Fibroblast of villous mesenchyme (primary cell): ENCODE data around the gene AMMECR1. TPM values are rescaled to one million over a fixed set of nuclear protein-coding genes. Genes with fewer than 3 reads are reported as not detected.
"Not testable (repeated sequence)": the region's sequence is repeated elsewhere in the genome, so short reads cannot be mapped to it uniquely, and the experiment has no call there.

ENCODE experiments used
- DNase-seq: peaks from one replicate; pipeline ENCODE4 v3.0.0-alpha.2; 2010; ENCODE audit warnings: low read depth
- H3K4me3 ChIP-seq: 2 replicates; pipeline ENCODE4 v1.5.1; 2011; ENCODE audit warnings: low read depth, mild to moderate bottlenecking, low read length
- total RNA-seq: library from RNA; depleted of rRNA; stranded (reverse); fragments of >200 nt; gene quantifications from 2 replicates; pipeline ENCODE4 v1.2.3, GENCODE V29; 2012
- TF ChIP-seq, protein P1 (sequence below): IDR thresholded peaks from 2 replicates; pipeline ENCODE4 v1.5.1; 2012; ENCODE audit warnings: low read depth, mild to moderate bottlenecking, low read length; ENCODE audit not compliant: insufficient read depth

Gene AMMECR1
- total RNA-seq, 1 donor: 21.6 TPM

DNA sequence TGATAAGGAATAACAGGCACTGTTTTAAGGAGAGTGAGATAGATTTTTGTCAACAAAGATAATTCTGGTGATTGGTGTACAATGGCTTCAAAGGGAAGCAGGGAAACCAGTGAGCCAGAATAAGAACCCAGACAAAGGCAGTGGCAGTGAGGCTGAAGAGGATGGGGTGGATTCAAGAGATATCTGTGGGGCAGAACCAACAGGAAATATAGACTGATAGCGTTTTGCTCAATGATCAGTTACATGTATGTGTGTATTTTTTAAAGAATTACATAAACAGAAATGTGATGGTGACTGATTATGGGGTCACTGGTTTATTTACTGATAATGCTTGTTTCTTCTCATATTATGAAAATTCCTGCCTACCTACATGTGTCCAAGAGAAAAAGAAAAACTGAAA lies 66.4 kb downstream of the AMMECR1 start:
- TF ChIP-seq, protein P1, sequence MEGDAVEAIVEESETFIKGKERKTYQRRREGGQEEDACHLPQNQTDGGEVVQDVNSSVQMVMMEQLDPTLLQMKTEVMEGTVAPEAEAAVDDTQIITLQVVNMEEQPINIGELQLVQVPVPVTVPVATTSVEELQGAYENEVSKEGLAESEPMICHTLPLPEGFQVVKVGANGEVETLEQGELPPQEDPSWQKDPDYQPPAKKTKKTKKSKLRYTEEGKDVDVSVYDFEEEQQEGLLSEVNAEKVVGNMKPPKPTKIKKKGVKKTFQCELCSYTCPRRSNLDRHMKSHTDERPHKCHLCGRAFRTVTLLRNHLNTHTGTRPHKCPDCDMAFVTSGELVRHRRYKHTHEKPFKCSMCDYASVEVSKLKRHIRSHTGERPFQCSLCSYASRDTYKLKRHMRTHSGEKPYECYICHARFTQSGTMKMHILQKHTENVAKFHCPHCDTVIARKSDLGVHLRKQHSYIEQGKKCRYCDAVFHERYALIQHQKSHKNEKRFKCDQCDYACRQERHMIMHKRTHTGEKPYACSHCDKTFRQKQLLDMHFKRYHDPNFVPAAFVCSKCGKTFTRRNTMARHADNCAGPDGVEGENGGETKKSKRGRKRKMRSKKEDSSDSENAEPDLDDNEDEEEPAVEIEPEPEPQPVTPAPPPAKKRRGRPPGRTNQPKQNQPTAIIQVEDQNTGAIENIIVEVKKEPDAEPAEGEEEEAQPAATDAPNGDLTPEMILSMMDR: no peak

DNA sequence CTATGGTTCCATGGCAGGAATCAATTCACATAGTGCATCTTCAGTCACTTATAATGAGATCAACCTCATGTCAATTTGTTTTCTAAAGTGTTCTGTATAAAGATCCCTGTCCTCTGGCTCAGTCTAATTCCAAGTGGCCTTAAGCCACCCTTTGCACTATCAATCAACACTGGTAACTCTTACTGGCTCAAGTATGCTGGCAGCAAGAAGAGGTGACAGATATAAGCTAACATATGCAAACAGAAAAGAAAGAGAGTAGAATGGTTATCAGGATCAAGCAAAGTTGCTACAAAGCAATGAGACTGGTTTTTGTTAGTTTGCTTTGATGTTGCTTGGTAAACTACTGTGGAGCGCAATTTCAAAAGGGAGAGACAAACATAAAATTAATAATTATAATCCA lies 67.0 kb downstream of the AMMECR1 start:
- no peak for DNase-seq
- TF ChIP-seq, protein P1: no peak
- no peak overlapping the region for H3K4me3 ChIP-seq

More for the DNA sequence above, 66.4 kb downstream of the AMMECR1 start:
- no peak for DNase-seq
- no peak overlapping the region for H3K4me3 ChIP-seq

DNA sequence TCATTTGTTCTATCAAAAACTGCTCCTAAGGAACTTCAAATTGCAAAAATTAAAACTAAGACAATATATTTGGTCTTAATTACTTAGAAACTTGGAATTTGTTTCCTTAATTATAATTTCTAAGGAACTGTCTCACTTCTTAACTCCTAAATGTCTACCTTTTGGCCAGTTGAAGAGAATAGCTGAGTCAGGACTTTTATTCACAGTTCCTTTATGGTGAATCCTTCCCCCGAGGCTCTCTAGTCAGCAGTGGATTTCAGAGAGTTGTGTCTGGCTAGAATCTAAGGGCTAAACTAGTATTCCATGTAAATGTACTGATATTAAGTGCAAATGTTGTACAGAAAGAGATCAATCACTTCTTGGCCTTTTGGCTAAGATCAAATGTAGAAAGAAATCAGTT lies 69.3 kb downstream of the AMMECR1 start:
- TF ChIP-seq, protein P1: no peak
- DNase-seq: no peak
- no peak overlapping the region for H3K4me3 ChIP-seq

DNA sequence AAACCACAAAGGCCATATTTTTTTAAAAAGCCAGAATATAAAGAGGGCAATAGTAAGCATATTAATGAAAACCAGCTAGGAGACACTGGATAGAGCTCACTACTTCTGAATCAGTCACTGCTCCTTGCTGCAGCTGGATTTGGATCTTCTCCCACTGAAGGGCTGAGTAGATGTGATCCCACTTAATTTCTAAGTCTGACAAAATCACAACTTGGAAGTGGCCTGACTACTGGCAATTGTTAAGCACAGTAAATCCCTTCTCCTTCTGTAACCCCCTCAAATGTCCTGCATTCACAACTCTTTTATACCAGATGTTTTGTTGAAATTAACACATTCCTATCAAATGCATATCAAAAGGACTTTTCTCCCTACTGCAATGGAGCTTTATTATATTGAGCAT lies 72.9 kb downstream of the AMMECR1 start:
- TF ChIP-seq, protein P1: no peak
- no peak for DNase-seq
- H3K4me3 ChIP-seq: no peak overlapping the region

DNA sequence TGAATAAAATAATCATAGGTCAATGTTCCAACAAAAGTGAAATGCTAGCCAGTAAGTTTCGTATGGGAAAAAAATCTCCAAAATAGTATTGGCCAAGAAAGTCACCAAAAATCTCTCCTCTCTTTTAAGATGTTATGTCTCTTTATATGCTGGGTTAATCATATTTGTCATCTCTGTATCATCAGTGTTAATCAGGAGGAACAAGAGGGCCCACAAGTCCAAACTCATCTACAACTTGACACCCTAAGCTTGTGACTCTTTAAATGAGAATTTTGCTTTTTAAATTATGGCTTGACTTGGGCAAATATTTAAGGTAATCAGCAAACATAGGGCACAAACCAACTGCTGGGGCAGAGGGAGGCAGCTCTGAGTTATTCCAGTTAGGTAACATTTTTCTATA lies 75.5 kb downstream of the AMMECR1 start:
- DNase-seq: no peak
- H3K4me3 ChIP-seq: no peak overlapping the region
- TF ChIP-seq, protein P1: no peak

DNA sequence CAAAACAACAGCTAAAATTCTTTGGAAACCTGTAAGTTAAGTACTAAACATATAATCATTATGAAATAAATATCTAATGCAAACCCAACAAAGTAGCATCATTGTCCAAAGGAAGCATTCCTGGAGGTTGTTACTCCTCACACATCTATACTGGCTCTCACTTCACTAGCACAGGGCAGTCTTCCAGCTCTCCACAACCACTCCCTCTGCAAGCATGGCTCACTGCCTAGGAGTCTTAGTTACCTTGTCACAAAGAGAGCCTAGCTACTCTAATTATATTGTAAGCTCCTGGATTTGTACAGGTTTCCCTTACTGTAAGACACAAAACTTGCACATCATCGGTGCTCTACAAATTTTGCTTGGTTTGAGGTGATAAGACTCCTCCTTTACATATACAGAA lies 76.1 kb downstream of the AMMECR1 start:
- no peak for DNase-seq
- H3K4me3 ChIP-seq: no peak overlapping the region
- TF ChIP-seq, protein P1: no peak

DNA sequence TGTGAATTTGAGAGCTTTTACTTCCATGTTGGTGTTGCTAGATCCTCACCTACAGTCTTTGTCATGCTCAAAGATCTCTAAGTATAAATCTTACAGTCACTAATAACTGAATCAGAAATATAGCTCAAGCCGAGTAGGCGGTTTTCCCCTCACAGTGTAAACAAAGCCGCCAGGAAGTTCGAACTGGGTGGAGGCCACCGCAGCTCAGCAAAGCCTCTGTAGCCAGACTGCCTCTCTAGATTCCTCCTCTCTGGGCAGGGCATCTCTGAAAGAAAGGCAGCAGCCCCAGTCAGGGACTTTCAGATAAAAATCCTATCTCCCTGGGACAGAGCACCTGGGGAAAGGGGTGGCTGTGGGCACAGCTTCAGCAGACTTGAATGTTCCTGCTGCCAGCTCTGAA lies 79.6 kb downstream of the AMMECR1 start:
- H3K4me3 ChIP-seq, DNase-seq: not testable (repeated sequence)

DNA sequence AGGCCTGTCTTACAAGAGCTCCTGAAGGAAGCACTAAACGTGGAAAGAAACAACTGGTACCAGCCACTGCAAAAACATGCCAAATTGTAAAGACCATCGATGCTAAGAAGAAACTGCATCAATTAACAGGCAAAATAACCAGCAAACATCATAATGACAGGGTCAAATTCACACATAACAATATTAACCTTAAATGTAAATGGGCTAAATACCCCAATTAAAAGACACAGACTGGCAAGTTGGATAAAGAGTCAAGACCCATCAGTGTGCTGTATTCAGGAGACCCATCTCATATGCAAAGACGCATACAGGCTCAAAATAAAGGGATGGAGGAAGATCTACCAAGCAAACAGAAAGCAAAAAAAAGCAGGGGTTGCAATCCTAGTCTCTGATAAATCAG lies 86.4 kb downstream of the AMMECR1 start:
- not testable (repeated sequence) for H3K4me3 ChIP-seq, DNase-seq

DNA sequence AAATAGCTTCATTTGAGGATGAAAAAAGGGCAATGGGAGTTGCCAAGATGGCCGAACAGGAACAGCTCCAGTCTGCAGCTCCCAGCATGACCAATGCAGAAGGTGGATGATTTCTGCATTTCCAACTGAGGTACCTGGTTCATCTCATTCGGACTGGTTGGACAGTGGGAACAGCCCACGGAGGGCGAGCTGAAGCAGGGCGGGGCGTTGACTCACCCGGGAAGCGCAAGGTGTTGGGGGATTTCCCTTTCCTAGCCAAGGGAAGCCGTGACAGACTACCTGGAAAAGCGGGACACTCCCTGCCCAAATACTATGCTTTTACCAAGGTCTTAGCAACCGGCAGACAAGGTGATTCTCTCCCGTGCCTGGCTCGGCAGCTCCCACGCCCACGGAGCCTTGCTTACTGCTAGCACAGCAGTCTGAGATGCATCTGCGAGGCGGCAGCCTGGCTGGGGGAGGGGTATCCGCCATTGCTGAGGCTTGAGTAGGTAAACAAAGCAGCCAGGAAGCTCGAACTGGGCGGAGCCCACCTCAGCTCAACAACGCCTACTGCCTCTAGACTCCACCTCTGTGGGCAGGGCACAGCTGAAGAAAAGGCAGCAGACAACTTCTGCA lies 88.3 kb downstream of the AMMECR1 start:
- not testable (repeated sequence) for DNase-seq, H3K4me3 ChIP-seq
